Measurements from ENCODE around the gene ALS2CL.

- TF ChIP-seq, protein P1, sequence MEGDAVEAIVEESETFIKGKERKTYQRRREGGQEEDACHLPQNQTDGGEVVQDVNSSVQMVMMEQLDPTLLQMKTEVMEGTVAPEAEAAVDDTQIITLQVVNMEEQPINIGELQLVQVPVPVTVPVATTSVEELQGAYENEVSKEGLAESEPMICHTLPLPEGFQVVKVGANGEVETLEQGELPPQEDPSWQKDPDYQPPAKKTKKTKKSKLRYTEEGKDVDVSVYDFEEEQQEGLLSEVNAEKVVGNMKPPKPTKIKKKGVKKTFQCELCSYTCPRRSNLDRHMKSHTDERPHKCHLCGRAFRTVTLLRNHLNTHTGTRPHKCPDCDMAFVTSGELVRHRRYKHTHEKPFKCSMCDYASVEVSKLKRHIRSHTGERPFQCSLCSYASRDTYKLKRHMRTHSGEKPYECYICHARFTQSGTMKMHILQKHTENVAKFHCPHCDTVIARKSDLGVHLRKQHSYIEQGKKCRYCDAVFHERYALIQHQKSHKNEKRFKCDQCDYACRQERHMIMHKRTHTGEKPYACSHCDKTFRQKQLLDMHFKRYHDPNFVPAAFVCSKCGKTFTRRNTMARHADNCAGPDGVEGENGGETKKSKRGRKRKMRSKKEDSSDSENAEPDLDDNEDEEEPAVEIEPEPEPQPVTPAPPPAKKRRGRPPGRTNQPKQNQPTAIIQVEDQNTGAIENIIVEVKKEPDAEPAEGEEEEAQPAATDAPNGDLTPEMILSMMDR (IDR thresholded peaks at IDR 0.05), result no peak
- no peak for TF ChIP-seq POLR2A (IDR thresholded peaks at IDR 0.05)
These were observed 42.4 kb downstream of the ALS2CL start for GRCh38 chr3:46651084-46651483.
